ENCODE results near the gene CERS6. TPM values are rescaled to one million over a fixed set of nuclear protein-coding genes. Genes with fewer than 3 reads are reported as not detected.
A peak's percentile ranks its signal among the peaks of the same experiment; 100 is the strongest.

CERS6 gene
- total RNA-seq, 1 donor from 2014 or later, result 14.8 TPM

GRCh38 chr2:168705534-168706470 lies 249.7 kb downstream of the CERS6 start:
- ATAC-seq, result no peak

GRCh38 chr2:168706806-168707205 lies 250.7 kb downstream of the CERS6 start:
- ATAC-seq, result no peak

DNA sequence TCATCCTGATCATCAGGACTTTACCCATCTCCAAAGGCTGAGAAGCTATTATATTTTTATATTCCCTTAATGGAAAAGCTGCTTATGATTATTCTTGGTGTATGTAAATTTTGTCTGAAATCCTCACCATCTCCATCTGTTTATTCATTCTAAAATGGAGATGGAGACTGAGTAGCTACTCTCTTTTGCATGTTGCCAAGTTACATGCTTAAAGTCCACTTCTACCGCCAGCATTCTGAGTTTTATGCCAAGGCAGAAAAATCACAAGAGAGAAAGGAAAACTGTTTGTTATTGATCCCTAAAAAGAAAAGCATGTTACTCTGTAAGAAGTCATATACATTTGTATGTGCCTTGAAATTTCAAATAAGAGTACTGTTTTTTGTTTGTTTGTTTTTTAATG lies 252.0 kb downstream of the CERS6 start:
- ATAC-seq, result no peak

DNA sequence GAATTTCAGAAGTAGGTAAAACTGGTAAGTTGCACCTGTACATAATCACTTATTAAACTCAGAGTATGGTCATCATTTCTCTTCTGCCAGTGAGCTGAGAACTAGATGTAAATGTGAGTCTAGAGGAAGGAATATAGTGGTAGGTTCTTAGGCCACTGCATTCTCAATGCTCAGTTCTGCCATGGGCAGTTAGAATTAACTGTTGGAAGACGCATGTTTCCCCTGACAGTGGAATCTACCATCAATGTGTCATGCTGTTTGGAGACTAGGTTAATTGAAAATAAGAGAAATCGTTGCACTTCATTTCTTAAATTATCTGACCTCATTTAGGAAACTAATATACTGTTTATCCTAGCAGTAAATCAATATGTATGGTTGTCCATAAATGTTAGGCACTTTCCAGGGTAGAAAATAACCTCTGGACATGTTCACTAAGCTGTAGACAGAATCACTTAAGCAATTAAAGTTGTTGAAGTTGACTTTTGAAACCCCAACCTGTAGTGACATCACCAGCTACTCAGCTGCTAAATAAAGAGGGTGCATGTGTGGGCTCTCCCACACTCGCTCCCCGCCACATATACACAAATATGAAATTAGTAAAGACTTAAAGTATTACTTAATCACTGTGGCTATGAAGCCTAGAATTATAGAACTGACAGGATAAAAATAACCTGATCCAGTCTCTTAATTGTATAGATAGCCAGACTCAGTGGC lies 254.8 kb downstream of the CERS6 start:
- no peak for ATAC-seq

GRCh38 chr2:168712053-168712452 lies 256.0 kb downstream of the CERS6 start:
- no peak for ATAC-seq

DNA sequence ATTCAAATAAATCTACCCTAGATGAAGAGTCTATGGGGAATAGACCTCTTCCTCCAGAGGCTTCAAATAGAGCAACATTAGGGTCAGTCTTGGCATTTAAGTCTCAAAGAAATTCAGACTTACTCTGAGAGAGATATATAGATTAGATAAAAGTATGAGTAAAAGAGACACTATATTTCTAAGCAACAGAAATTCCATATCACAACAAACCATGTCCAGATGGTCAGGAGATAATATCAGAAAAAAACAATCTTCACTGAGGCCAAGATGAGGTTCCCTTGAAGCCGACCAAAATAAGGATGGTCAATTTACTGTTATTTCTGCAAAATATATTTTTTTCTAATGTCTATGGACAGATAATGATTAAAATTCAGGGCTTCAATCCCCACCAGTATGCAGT lies 257.3 kb downstream of the CERS6 start:
- no peak for ATAC-seq

GRCh38 chr2:168715849-168716248 lies 259.8 kb downstream of the CERS6 start:
- no peak for ATAC-seq

- no peak for ATAC-seq
Measured at GRCh38 chr2:168716839-168717238, 260.8 kb downstream of the CERS6 start.

DNA sequence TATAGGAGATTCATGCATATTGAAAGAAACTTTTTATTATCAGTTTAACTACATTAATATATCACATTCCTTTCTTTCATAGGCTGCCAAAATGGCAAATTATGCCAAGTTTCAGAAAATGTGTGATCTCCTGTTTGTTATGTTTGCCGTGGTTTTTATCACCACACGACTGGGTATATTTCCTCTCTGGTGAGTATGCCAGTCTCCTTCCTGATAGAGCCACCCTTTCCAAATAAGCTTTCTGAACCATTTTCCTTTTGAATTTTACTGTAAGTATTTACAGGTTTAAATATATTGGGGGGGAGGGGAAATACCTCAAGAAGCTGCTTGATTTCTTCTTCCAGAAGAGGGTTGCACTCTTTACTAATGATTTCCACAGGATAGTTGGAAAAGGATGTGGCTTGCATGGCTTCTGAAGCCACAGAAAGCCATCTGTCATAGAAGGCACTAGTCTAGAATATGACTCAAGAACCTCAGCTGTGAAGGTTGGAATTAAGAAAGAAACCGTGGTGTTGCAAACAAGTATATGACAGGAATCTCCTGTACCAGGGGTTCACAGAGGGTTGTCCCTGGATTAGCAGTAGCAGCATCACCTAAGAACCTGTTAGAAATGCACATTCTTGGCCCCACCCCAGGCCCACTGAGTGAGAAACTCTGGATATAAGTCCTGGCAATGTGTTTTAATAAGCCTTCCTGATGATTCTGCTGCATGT lies 261.9 kb downstream of the CERS6 start:
- peak; percentile 85 for ATAC-seq

- ATAC-seq, result peak; percentile 95
Measured at GRCh38 chr2:168718622-168719021, 262.6 kb downstream of the CERS6 start.

GRCh38 chr2:168719446-168719845 lies 263.4 kb downstream of the CERS6 start:
- no peak for ATAC-seq

- no peak for ATAC-seq
Measured at GRCh38 chr2:168722592-168722991, 266.5 kb downstream of the CERS6 start.

- no peak for ATAC-seq
Measured at GRCh38 chr2:168723275-168723899, 267.3 kb downstream of the CERS6 start.

GRCh38 chr2:168726375-168726774 lies 270.3 kb downstream of the CERS6 start:
- ATAC-seq, result no peak

- no peak for ATAC-seq
Measured at GRCh38 chr2:168727904-168728470, 271.9 kb downstream of the CERS6 start.

- ATAC-seq, result no peak
Measured at GRCh38 chr2:168729455-168729854, 273.4 kb downstream of the CERS6 start.

DNA sequence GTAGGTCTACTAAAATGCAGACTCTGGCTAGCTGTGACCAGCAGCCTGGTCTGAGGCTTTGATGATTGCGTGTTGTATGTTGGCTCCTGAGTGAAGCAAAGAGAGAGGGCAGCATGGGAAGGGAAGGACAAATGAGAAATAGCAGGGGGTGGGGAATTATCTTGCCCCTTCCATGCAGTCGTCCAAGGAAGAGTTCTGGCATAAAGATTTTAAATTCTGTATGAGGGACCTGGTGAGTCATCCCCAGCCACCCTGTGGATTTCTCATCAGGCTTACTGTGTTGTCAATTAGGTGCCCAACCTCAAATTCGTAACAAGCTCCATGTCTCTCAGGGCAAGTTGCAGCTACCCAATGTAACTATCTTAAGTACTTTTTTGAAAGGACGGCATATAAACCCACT lies 274.3 kb downstream of the CERS6 start:
- no peak for ATAC-seq

DNA sequence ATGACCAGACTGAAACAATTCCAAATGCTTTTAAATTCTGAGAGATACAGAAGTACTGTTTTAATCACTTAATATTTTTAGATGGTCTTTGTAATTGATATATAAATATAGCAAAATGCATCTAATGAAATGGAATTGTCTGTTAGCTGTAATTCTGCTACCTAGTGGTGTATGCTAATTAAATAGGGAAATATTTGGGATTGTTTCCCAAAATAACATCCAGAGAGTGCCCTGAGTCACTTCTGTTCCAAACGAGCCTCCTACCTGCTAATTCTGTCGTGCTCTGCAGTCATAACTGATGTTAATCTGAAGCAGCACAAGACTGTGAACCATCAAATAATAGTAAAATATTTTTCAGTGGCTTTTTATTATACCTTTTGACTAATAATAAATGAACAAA lies 274.9 kb downstream of the CERS6 start:
- no peak for ATAC-seq

- ATAC-seq, result no peak
Measured at GRCh38 chr2:168731616-168732015, 275.5 kb downstream of the CERS6 start.

- ATAC-seq, result no peak
Measured at GRCh38 chr2:168732100-168732499, 276.0 kb downstream of the CERS6 start.

GRCh38 chr2:168732506-168732905 lies 276.4 kb downstream of the CERS6 start:
- no peak for ATAC-seq

DNA sequence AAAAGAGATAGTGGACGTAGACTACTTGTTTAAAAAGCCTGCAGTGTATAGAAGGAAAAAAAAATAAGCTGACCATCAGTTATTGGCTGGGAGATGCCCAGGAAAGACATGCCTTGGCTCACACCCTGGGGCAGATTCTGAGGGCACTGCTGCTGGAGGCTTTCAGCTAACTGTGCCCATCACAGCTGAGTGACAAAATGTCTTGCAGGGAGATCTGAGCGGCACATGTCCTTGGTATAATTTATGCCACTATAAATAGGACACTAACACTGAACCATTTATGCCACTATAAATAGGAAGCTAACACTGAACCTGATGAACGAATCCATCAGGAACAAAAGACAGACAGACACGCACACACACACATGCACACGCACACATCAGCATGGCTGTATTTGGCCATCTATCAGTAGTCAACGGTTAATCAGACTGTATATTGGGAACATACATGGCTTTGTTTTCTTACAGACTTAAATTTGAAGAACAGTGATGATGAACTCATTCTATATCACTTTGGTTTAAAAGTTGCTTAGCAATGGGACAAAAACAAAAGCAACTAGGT lies 278.2 kb downstream of the CERS6 start:
- no peak for ATAC-seq
